ENCODE results near the gene CEP63.

DNA sequence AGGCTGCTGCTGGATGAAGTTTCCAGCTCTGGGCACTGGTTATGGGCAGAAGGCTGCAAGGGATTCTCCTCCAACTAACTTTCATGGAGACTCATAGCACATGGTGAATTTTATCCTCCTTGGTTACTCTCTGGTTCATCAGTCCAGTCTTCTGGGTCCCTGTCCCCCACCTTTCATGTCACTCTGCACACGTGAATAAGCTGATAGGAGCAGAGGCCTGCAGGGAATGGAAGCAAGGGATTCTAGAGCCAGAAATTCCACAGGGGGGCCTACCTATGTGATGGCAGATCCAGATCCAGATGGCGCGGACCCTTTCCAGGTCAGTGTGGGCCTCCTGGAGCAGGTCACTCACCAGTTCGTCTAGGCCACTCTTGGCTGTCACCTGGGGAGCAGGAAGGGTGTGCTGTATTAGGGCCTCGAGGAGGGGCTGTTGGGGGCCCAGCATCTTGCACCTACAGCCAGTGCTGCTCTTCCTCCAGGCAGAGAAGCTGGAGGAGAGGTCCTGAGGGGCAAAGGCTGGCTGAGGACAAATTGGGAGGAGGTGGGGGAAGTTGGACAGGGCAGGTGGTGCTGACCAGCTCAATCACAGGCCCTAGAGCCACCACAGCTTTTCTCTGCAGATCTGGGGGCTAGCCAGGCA is 134.7 kb downstream of the CEP63 start:
- TF ChIP-seq POLR2A (IDR thresholded peaks at IDR 0.05; ENCODE audit: low read length): no peak
- TF ChIP-seq GATA1 (IDR thresholded peaks at IDR 0.05; ENCODE audit: low read depth, low read length): no peak

Measured in erythroblast (primary cell).